ENCODE data around the gene PTPRG. TPM values are rescaled to one million over a fixed set of nuclear protein-coding genes. Genes with fewer than 3 reads are reported as not detected.

PTPRG gene
- total RNA-seq, 1 donor from 2014 or later, result 80.7 TPM

DNA sequence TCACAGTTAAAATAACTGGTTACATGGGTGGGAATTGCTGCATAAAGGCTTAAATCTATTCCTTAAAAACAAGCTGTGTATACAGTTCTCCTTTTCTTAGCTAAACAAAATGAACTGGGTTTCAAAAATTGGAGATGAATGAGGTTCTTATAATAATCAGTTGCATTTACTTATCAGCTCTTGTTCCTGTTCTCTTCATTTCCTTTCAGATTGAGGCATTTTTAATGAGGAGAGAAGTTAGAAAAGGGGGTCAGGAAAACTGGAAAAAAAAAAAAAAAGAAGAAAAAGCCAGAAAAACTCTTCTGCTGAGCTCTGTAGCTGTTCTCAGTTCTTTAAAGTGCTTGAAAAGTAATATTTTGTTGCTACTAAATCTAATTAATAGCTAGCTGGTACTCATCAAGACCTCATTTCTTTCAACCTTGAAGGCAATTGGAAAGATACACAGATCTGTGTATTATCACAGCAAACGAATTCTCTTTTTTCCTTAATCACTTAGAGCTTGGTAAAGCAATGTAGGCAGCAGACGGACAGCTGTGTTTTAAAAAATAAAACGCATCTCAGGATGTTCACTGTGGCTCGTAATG, 32.2 kb downstream of the PTPRG start:
- peaks cover 24% of the 10 kb centered on the region for H3K4me1 Mint-ChIP-seq (ENCODE audit: unreplicated experiment)
- DNase-seq (ENCODE audit: low spot score), result no peak
- H3K4me3 Mint-ChIP-seq (ENCODE audit: unreplicated experiment), result no peak overlapping the region
- no peak overlapping the region for H3K27ac Mint-ChIP-seq (ENCODE audit: unreplicated experiment)
- H3K27me3 Mint-ChIP-seq (ENCODE audit: unreplicated experiment), result no peaks in the 10 kb centered on the region
- H3K9me3 Mint-ChIP-seq (ENCODE audit: unreplicated experiment), result no peaks in the 10 kb centered on the region
- H3K36me3 Mint-ChIP-seq (ENCODE audit: low read depth, unreplicated experiment), result no peaks in the 10 kb centered on the region
- TF ChIP-seq, protein P1, sequence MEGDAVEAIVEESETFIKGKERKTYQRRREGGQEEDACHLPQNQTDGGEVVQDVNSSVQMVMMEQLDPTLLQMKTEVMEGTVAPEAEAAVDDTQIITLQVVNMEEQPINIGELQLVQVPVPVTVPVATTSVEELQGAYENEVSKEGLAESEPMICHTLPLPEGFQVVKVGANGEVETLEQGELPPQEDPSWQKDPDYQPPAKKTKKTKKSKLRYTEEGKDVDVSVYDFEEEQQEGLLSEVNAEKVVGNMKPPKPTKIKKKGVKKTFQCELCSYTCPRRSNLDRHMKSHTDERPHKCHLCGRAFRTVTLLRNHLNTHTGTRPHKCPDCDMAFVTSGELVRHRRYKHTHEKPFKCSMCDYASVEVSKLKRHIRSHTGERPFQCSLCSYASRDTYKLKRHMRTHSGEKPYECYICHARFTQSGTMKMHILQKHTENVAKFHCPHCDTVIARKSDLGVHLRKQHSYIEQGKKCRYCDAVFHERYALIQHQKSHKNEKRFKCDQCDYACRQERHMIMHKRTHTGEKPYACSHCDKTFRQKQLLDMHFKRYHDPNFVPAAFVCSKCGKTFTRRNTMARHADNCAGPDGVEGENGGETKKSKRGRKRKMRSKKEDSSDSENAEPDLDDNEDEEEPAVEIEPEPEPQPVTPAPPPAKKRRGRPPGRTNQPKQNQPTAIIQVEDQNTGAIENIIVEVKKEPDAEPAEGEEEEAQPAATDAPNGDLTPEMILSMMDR (IDR thresholded peaks at IDR 0.05; ENCODE audit: unreplicated experiment), result no peak

DNA sequence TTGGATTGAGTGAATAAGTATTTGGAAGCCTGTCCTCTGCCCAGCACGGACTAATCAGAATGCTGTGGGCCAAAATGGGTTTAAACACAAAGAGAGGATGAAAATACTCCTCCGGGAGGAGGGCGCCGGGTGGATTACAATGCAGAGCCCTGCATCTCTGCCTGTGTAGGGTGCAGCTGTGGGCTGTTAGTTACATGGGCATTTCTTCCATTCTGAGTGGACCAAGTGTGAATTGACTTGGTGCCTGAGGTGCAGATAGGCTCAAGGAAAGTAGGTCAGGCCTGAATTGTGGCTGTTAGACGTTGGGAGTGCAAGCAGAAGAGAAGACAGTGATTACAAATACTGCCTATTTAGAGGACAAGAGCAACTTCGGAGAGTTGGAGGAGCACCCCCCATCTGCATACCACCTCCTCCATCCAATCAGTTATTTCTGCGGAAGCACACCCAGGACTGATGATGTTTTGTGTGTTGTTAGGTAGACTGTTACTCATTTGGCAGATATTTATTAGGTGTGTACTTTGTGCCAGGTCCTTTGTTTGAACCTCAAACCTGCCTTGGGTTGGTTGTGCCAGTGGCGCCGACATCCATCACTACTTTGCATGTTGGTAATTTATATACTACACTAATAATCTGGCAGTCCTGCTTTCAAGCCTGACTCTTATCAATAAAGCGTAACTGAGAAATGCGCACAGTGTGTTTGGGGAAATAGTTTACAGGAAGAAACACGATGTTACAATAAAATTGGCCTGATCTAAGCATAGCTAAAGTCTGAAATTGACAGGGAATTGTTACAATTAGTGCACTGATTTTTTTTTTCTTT, 33.0 kb downstream of the PTPRG start:
- H3K4me1 Mint-ChIP-seq (ENCODE audit: unreplicated experiment), result peaks cover 27% of the 10 kb centered on the region
- no peaks in the 10 kb centered on the region for H3K9me3 Mint-ChIP-seq (ENCODE audit: unreplicated experiment)
- TF ChIP-seq, protein P1 (IDR thresholded peaks at IDR 0.05; ENCODE audit: unreplicated experiment), result no peak
- H3K36me3 Mint-ChIP-seq (ENCODE audit: low read depth, unreplicated experiment), result no peaks in the 10 kb centered on the region
- no peak overlapping the region for H3K4me3 Mint-ChIP-seq (ENCODE audit: unreplicated experiment)
- no peak for DNase-seq (ENCODE audit: low spot score)
- H3K27me3 Mint-ChIP-seq (ENCODE audit: unreplicated experiment), result no peaks in the 10 kb centered on the region
- H3K27ac Mint-ChIP-seq (ENCODE audit: unreplicated experiment), result no peak overlapping the region

DNA sequence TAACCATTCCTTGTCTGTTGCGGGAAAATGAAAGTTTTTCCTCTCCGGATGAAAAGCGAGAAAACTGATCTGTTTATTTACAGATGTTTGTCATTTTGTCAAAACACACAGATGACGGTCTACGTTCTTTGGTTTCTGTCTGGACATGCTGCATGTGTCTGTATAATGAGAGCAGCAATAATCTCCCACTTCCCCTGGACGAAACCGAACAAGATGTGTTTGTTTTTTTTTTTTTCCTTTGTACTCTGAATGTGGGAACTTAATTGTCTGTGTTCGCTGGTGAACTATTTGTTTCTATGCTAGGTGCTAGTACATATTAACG, 33.6 kb downstream of the PTPRG start:
- no peaks in the 10 kb centered on the region for H3K36me3 Mint-ChIP-seq (ENCODE audit: low read depth, unreplicated experiment)
- DNase-seq (ENCODE audit: low spot score), result no peak
- H3K4me1 Mint-ChIP-seq (ENCODE audit: unreplicated experiment), result peaks cover 27% of the 10 kb centered on the region
- H3K27ac Mint-ChIP-seq (ENCODE audit: unreplicated experiment), result peak overlapping the region; percentile 49
- H3K27me3 Mint-ChIP-seq (ENCODE audit: unreplicated experiment), result no peaks in the 10 kb centered on the region
- TF ChIP-seq, protein P1 (IDR thresholded peaks at IDR 0.05; ENCODE audit: unreplicated experiment), result no peak
- H3K4me3 Mint-ChIP-seq (ENCODE audit: unreplicated experiment), result no peak overlapping the region
- H3K9me3 Mint-ChIP-seq (ENCODE audit: unreplicated experiment), result no peaks in the 10 kb centered on the region

DNA sequence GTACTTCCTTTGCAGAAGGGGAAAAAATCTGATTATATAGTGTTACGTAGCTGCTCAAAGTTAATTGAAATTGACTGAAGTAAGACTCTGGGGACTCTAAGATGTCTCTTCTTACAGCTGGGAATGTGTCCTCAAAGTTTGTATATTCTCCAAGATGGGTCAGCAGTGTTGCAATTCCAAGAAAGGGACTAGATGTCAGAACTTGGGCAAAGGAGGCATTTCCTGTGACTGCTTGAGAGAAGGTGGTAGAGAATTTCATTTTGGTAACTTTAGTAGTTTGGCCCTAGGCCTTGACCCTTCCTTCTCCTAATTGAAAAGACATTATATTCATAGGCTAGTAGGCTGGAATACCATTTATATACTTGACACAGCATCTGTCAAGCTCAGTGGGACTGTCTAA, 33.9 kb downstream of the PTPRG start:
- peaks cover 27% of the 10 kb centered on the region for H3K4me1 Mint-ChIP-seq (ENCODE audit: unreplicated experiment)
- no peaks in the 10 kb centered on the region for H3K9me3 Mint-ChIP-seq (ENCODE audit: unreplicated experiment)
- no peaks in the 10 kb centered on the region for H3K36me3 Mint-ChIP-seq (ENCODE audit: low read depth, unreplicated experiment)
- H3K27me3 Mint-ChIP-seq (ENCODE audit: unreplicated experiment), result no peaks in the 10 kb centered on the region
- no peak overlapping the region for H3K4me3 Mint-ChIP-seq (ENCODE audit: unreplicated experiment)
- no peak for DNase-seq (ENCODE audit: low spot score)
- TF ChIP-seq, protein P1 (IDR thresholded peaks at IDR 0.05; ENCODE audit: unreplicated experiment), result no peak
- H3K27ac Mint-ChIP-seq (ENCODE audit: unreplicated experiment), result peak overlapping the region; percentile 49

DNA sequence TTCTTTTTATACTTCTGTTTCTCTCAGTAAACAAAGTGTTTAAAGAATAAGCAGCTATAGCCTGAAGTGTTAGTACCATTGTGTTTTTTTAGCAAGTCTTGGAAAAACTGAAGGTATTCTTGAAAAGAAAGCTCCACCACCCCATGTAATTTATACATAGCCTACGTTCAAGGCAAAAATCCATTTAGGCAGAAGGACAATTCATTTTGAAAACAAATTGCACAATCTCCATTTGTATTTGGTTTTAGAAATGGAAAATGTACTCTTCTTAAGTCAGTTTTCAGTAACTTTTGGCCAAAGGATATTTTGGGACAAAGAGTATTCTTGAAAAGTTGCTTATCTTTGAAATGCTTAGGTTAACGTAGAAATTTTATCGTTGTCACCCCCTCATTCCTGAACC, 34.5 kb downstream of the PTPRG start:
- Mint-ChIP-seq H3K9me3 (ENCODE audit: unreplicated experiment) (no peaks in the 10 kb centered on the region), H3K4me3 (ENCODE audit: unreplicated experiment) (no peak overlapping the region), H3K27ac (ENCODE audit: unreplicated experiment) (no peak overlapping the region)

More for the DNA sequence above, 34.5 kb downstream of the PTPRG start:
- no peak for DNase-seq (ENCODE audit: low spot score)
- Mint-ChIP-seq H3K36me3 (ENCODE audit: low read depth, unreplicated experiment) (no peaks in the 10 kb centered on the region), H3K4me1 (ENCODE audit: unreplicated experiment) (peaks cover 27% of the 10 kb centered on the region), H3K27me3 (ENCODE audit: unreplicated experiment) (no peaks in the 10 kb centered on the region)
- TF ChIP-seq, protein P1 (IDR thresholded peaks at IDR 0.05; ENCODE audit: unreplicated experiment), result no peak

All from endothelial cell (in vitro differentiated cells).